Transverse colon (tissue), 4 donors: Measurements from ENCODE around the gene SERPINB12. TPM values are rescaled to one million over a fixed set of nuclear protein-coding genes. Genes with fewer than 3 reads are reported as not detected.

Source experiments
- DNase-seq: peaks from one replicate; pipeline ENCODE4 v3.0.0-alpha.2; 2019
- H3K27ac ChIP-seq, 4 donors: fragments of 200-600 bp; sonication (generic); 2 replicates each; pipeline ENCODE4 v1.5.1; 2016 to 2018; ENCODE audit warnings: inconsistent platforms in 4 of 4
- H3K27me3 ChIP-seq: fragments of 200-600 bp; sonication (generic); 2 replicates; pipeline ENCODE4 v1.5.1; 2017; ENCODE audit warnings: inconsistent platforms
- H3K36me3 ChIP-seq, 4 donors: fragments of 200-600 bp; sonication (generic); 2 replicates each; pipeline ENCODE4 v1.5.1; 2017 to 2019; ENCODE audit warnings: inconsistent platforms in 4 of 4
- H3K4me1 ChIP-seq, 4 donors: fragments of 200-600 bp; sonication (generic); 2 replicates each; pipeline ENCODE4 v1.5.1; 2017 to 2020; ENCODE audit warnings: inconsistent platforms in 4 of 4
- H3K4me3 ChIP-seq, 4 donors: fragments of 200-600 bp; sonication (generic); 1 replicate in 1 of 4; 2 replicates in 3 of 4; pipeline versions ENCODE4 v1.5.1 to v1.6.1; 2017 to 2019; ENCODE audit warnings: inconsistent platforms in 4 of 4
- H3K9me3 ChIP-seq, 2 donors: fragments of 200-600 bp; sonication (generic); 2 replicates each; pipeline ENCODE4 v1.5.1; 2017 to 2019; ENCODE audit warnings: inconsistent platforms in 2 of 2
- CTCF ChIP-seq, 5 experiments: fragments of 200-600 bp in 3 of 5; fragments of 450-650 bp in 2 of 5; sonication (generic) in 3 of 5; IDR thresholded peaks; 1 replicate in 2 of 5; 2 replicates in 3 of 5; pipeline ENCODE4 v1.5.1; 2016 to 2017; ENCODE audit warnings: antibody characterized with exemption in 5 of 5, inconsistent platforms in 3 of 5, mild to moderate bottlenecking in 2 of 5, moderate library complexity in 1 of 5
- EP300 ChIP-seq: sonication (generic); formaldehyde crosslinking; IDR thresholded peaks from one replicate; pipeline ENCODE4 v1.6.1; 2017; ENCODE audit warnings: antibody characterized with exemption, low read depth
- POLR2A ChIP-seq: fragments of 450-650 bp; IDR thresholded peaks from one replicate; pipeline ENCODE4 v1.6.1; 2016; ENCODE audit warnings: antibody characterized with exemption, mild to moderate bottlenecking, moderate library complexity
- POLR2AphosphoS5 ChIP-seq, 3 donors: sonication (generic); formaldehyde crosslinking; IDR thresholded peaks; one replicate each; pipeline ENCODE4 v1.6.1; 2016; ENCODE audit warnings: antibody characterized with exemption in 3 of 3
- WGBS, 2 donors: methylation state at CpG; one replicate each; pipeline ENCODE4 v1.1.5; 2018; ENCODE audit warnings: low coverage in 1 of 2; 5-methylcytosine and 5-hydroxymethylcytosine counted together
- in situ Hi-C, 4 donors: fragments of 200-750 bp; cut with MboI; loops; one replicate each; pipeline versions ENCODE4 v1.15.0 to v1.15.1; 2017; ENCODE audit warnings: low sequenced_read_pairs in 3 of 4, low pct_ligation_motif_present in 1 of 4, low pct_unique_long_range_greater_than_20kb in 1 of 4
- intact Hi-C: fragments of 100-400 bp; cut with DNase I; formaldehyde crosslinking; loops from one replicate; pipeline ENCODE4 v1.15.1; 2023; ENCODE audit warnings: low total_unique reads
- total RNA-seq, 4 donors: library from RNA; depleted of rRNA; stranded (reverse); fragments of >200 nt; gene quantifications; one replicate each; pipeline ENCODE4 v1.1.0, GENCODE V29; 2016

SERPINB12 gene
- total RNA-seq, 4 donors from 2014 or later = not detected

DNA sequence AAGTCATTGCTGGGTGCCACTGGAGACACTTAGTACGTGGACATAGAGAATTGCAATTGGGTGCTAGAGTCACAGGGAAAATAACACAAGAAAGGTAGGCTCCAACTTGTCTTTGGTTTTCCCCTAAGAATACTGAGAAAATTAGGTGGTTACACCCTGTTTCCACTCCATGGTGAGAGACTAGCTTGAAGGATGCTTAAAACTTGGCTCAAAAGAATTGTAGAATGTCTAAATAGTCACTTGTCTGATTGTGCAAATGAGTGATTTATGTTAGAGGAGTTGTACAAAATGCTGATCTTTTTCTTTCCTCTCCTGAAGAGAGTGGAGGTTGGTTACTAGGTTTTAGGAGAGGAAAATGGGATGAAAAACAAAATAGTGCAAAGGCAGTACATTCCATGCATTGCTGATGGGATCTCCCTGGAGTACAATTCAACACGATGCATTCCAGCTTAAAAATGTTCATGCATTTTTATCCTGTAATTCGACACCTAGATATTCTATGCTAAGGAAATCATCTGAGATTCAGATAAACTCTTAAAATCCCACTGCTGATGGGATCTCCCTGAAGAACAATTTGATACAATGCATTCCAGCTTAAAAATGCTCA is 2.2 kb upstream of the SERPINB12 start:
- in situ Hi-C loops (no loop called here), intact Hi-C loops (no loop called here)

DNA sequence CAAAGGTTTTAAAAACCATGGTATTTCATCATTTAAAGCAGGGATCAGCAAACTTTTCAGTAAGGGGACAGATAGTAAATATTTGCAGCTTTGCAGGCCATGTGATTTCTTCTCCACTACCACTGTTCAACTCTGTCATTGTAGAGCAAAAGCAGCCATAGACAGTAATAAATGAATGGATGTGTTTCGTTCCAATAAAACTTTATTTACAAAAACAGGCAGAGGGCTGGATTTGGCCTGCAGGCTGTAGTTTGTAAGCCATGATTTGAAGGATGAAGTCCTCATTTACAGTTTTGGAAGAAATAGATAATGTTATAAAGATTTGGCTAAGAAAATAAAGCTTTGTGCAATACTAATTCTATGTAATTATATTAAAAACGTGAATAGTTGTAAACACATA is 1.8 kb downstream of the SERPINB12 start:
- WGBS, 2 donors = 70 to 76% methylated on average over 2 of the region's 2 CpGs
- in situ Hi-C loops = no loop called here
- no peak for DNase-seq
- H3K4me1 ChIP-seq = no peaks in the 10 kb centered on the region
- no peaks in the 10 kb centered on the region for H3K36me3 ChIP-seq
- no peak overlapping the region for H3K4me3 ChIP-seq
- no peaks in the 10 kb centered on the region for H3K9me3 ChIP-seq
- H3K27ac ChIP-seq = no peak overlapping the region
- no peaks in the 10 kb centered on the region for H3K27me3 ChIP-seq
- intact Hi-C loops = no loop called here
- no peak for TF ChIP-seq POLR2AphosphoS5 (IDR thresholded peaks at IDR 0.05)
- TF ChIP-seq CTCF (IDR thresholded peaks at IDR 0.05) = no peak
- no peak for TF ChIP-seq POLR2A
- TF ChIP-seq EP300 = no peak

More for the DNA sequence above, 2.2 kb upstream of the SERPINB12 start:
- Histone ChIP-seq H3K27ac (no peak overlapping the region), H3K4me3 (no peak overlapping the region), H3K36me3 (no peaks in the 10 kb centered on the region), H3K9me3 (no peaks in the 10 kb centered on the region), H3K4me1 (no peaks in the 10 kb centered on the region), H3K27me3 (no peaks in the 10 kb centered on the region)
- DNase-seq = no peak
- WGBS, 2 donors = 58 to 67% methylated on average over 3 of the region's 3 CpGs
- TF ChIP-seq POLR2A = no peak
- TF ChIP-seq CTCF (IDR thresholded peaks at IDR 0.05) = no peak
- no peak for TF ChIP-seq POLR2AphosphoS5 (IDR thresholded peaks at IDR 0.05)
- no peak for TF ChIP-seq EP300

DNA sequence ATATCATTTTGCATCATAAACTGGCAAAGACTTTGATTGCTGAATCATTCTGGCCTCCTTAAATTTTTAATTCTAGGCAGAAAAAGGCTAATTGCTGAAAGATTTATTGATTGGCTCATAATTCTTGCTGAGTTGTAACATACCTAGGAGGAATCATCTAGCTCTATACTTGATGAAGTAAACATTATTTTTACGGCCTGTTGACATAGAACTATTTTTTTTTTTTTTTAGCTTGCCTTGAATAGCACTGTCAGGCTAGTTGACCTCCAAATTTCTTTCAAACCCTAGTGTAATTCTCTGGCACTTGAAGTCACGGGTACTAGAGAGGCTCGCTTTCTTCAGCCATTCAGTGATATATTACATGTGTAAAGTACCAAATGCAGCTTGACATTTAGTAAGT is 2.8 kb downstream of the SERPINB12 start:
- 69 to 71% methylated on average over 3 of the region's 3 CpGs for WGBS, 2 donors
- Histone ChIP-seq H3K36me3 (no peaks in the 10 kb centered on the region), H3K9me3 (no peaks in the 10 kb centered on the region), H3K27me3 (no peaks in the 10 kb centered on the region), H3K27ac (no peak overlapping the region), H3K4me3 (no peak overlapping the region), H3K4me1 (no peaks in the 10 kb centered on the region)
- no peak for DNase-seq
- in situ Hi-C loops = no loop called here
- intact Hi-C loops = no loop called here
- no peak for TF ChIP-seq POLR2A
- TF ChIP-seq POLR2AphosphoS5 (IDR thresholded peaks at IDR 0.05) = no peak
- TF ChIP-seq CTCF (IDR thresholded peaks at IDR 0.05) = no peak
- TF ChIP-seq EP300 = no peak

DNA sequence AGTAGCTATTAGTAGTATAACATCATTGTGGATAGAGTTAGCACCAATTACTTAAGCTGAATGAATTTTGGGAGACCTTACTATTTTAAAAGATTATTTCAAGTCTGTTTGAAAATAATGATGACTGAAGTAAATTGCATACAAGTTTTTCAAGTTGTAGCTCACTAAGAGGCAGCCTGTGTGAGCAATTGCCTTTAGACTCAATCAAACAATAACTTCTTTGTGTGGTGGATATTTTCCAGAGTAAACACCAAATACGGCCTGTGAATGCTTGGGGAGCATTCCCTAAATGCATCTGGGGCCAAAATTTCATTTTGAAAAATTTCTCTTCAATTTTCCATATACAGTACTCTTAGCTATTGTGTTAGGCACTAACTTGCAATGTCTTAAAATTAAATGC is 7.9 kb downstream of the SERPINB12 start:
- Histone ChIP-seq H3K27me3 (no peaks in the 10 kb centered on the region), H3K9me3 (no peaks in the 10 kb centered on the region), H3K4me3 (no peak overlapping the region), H3K36me3 (no peaks in the 10 kb centered on the region), H3K27ac (no peak overlapping the region), H3K4me1 (peaks cover 0 to 6% (median 3%) of the 10 kb centered on the region in 4 donors)
- 21 to 36% methylated on average over 1 of the region's 1 CpG for WGBS, 2 donors
- TF ChIP-seq CTCF (IDR thresholded peaks at IDR 0.05) = no peak
- TF ChIP-seq EP300 = no peak
- TF ChIP-seq POLR2AphosphoS5 (IDR thresholded peaks at IDR 0.05) = no peak
- TF ChIP-seq POLR2A = no peak
- intact Hi-C loops (no loop called here), in situ Hi-C loops (no loop called here)
- DNase-seq = no peak
